H1 (cell line): ENCODE results near the gene ELMO1. TPM values are rescaled to one million over a fixed set of nuclear protein-coding genes. Genes with fewer than 3 reads are reported as not detected.

Source experiments
- CTCF ChIA-PET: fragments of 300-600 bp; sonication (Branson Sonifier 250); formaldehyde crosslinking; loops from one replicate; lab custom pipeline; 2021; ENCODE audit not compliant: partially characterized antibody; lab: Charles Lee
- POLR2A ChIA-PET: fragments of 300-600 bp; sonication (Branson Sonifier 250); formaldehyde crosslinking; loops from one replicate; lab custom pipeline; 2021; ENCODE audit warnings: inconsistent platforms; ENCODE audit not compliant: partially characterized antibody; lab: Charles Lee
- DNase-seq, 2 experiments: peaks; one replicate each; pipeline versions ENCODE4 v3.0.0 to v3.0.0-alpha.2; 2010 to 2022; ENCODE audit warnings: low spot score in 2 of 2, low read depth in 1 of 2, mixed read lengths in 1 of 2
- FAIRE-seq: peaks from 2 replicates; lab custom pipeline; 2011; peaks lifted over from hg19 to GRCh38; lab: Jason Lieb, UNC
- H2AFZ ChIP-seq: 2 replicates; pipeline ENCODE4 v1.8.1; 2012; ENCODE audit warnings: low read length, inconsistent platforms
- H2AK5ac ChIP-seq: 2 replicates; pipeline ENCODE4 v1.6.1; 2013; ENCODE audit warnings: low read depth, low read length
- H2BK120ac ChIP-seq: replicated peaks from 2 replicates; pipeline ENCODE3; 2013; ENCODE audit warnings: low read depth, low read length, inconsistent platforms
- H2BK12ac ChIP-seq: 2 replicates; pipeline ENCODE4 v1.6.1; 2013; ENCODE audit warnings: low read depth, low read length
- H2BK15ac ChIP-seq: 2 replicates; pipeline ENCODE4 v1.6.1; 2013; ENCODE audit warnings: low read length
- H2BK20ac ChIP-seq: 2 replicates; pipeline ENCODE4 v1.6.1; 2013; ENCODE audit warnings: low read length
- H2BK5ac ChIP-seq: 2 replicates; pipeline ENCODE4 v1.6.1; 2013; ENCODE audit warnings: low read depth, low read length
- H3K14ac ChIP-seq: 2 replicates; pipeline ENCODE4 v1.6.1; 2013; ENCODE audit warnings: inconsistent platforms; ENCODE audit not compliant: insufficient read length
- H3K18ac ChIP-seq: 2 replicates; pipeline ENCODE4 v1.6.1; 2013; ENCODE audit warnings: low read length; ENCODE audit errors: extremely low read depth
- H3K23ac ChIP-seq: 2 replicates; pipeline ENCODE4 v1.6.1; 2013; ENCODE audit warnings: inconsistent platforms; ENCODE audit not compliant: insufficient read length
- H3K23me2 ChIP-seq: 2 replicates; pipeline ENCODE4 v1.6.1; 2013; ENCODE audit warnings: low read depth, low read length
- H3K27ac ChIP-seq: 2 replicates; pipeline ENCODE4 v1.6.1; 2011; ENCODE audit warnings: low read depth, low read length, inconsistent platforms
- H3K27me3 ChIP-seq, 4 experiments: replicated peaks in 1 of 4; 1 replicate in 1 of 4; 2 replicates in 3 of 4; pipeline versions ENCODE4 v1.6.1 to v1.8.1; 2011 to 2013; ENCODE audit warnings: low read length in 3 of 4, mild to moderate bottlenecking in 3 of 4, inconsistent platforms in 2 of 4, mixed read lengths in 2 of 4, moderate library complexity in 1 of 4; ENCODE audit not compliant: control insufficient read depth in 3 of 4, insufficient read depth in 3 of 4; ENCODE audit errors: extremely low read depth in 1 of 4
- H3K36me3 ChIP-seq, 4 experiments: 2 replicates each; pipeline versions ENCODE4 v1.6.1 to v1.8.1; 2011 to 2013; ENCODE audit warnings: mild to moderate bottlenecking in 4 of 4, low read length in 3 of 4, moderate library complexity in 2 of 4, control low read depth in 1 of 4, inconsistent platforms in 1 of 4; ENCODE audit not compliant: insufficient read depth in 4 of 4, control insufficient read depth in 2 of 4
- H3K4ac ChIP-seq: replicated peaks from 2 replicates; pipeline ENCODE3; 2013; ENCODE audit warnings: low read length, low read depth, mixed read lengths, inconsistent platforms; ENCODE audit not compliant: insufficient read length
- H3K4me1 ChIP-seq, 4 experiments: replicated peaks in 1 of 4; 1 replicate in 1 of 4; 2 replicates in 3 of 4; pipeline versions ENCODE4 v1.6.1 to v1.8.1; 2011 to 2013; ENCODE audit warnings: low read length in 3 of 4, inconsistent platforms in 2 of 4, mixed read lengths in 1 of 4; ENCODE audit not compliant: insufficient read depth in 4 of 4, control insufficient read depth in 3 of 4
- H3K4me2 ChIP-seq, 2 experiments: 2 replicates each; pipeline versions ENCODE4 v1.6.1 to v1.8.1; 2011 to 2013; ENCODE audit warnings: low read depth in 2 of 2, low read length in 2 of 2, control low read depth in 1 of 2, inconsistent platforms in 1 of 2, mild to moderate bottlenecking in 1 of 2; ENCODE audit not compliant: insufficient read depth in 1 of 2
- H3K4me3 ChIP-seq, 4 experiments: fragments of 200-600, 300-600 bp in 1 of 4; sonication (generic), shearing (Covaris generic), sonication (Bioruptor Twin) in 1 of 4; 2 replicates each; pipeline versions ENCODE4 v1.5.1 to v1.8.1; 2011 to 2016; ENCODE audit warnings: low read length in 4 of 4, low read depth in 3 of 4, control low read depth in 2 of 4, inconsistent platforms in 2 of 4, mild to moderate bottlenecking in 2 of 4, mixed read lengths in 1 of 4, moderate library complexity in 1 of 4; ENCODE audit not compliant: insufficient read depth in 2 of 4; ENCODE audit errors: extremely low read depth in 1 of 4
- H3K56ac ChIP-seq: replicated peaks from 2 replicates; pipeline ENCODE3; 2013; ENCODE audit warnings: low read depth, mild to moderate bottlenecking, mixed read lengths, low read length, inconsistent platforms; ENCODE audit not compliant: insufficient read length
- H3K79me1 ChIP-seq: 2 replicates; pipeline ENCODE4 v1.6.1; 2013; ENCODE audit warnings: low read depth, low read length, control low read depth
- H3K79me2 ChIP-seq, 2 experiments: 2 replicates each; pipeline versions ENCODE4 v1.6.1 to v1.8.1; 2012 to 2013; ENCODE audit warnings: low read length in 2 of 2, mild to moderate bottlenecking in 2 of 2, inconsistent platforms in 1 of 2; ENCODE audit not compliant: insufficient read depth in 2 of 2, control insufficient read depth in 1 of 2
- H3K9ac ChIP-seq, 4 experiments: replicated peaks in 1 of 4; 1 replicate in 1 of 4; 2 replicates in 3 of 4; pipeline versions ENCODE4 v1.6.1 to v1.8.1; 2011 to 2013; ENCODE audit warnings: low read depth in 3 of 4, low read length in 3 of 4, control low read depth in 2 of 4, mild to moderate bottlenecking in 2 of 4, moderate library complexity in 2 of 4, inconsistent platforms in 1 of 4; ENCODE audit errors: extremely low read depth in 1 of 4
- H3K9me3 ChIP-seq, 2 experiments: 2 replicates each; pipeline versions ENCODE4 v1.6.1 to v1.8.1; 2012 to 2013; ENCODE audit warnings: mild to moderate bottlenecking in 2 of 2, moderate library complexity in 2 of 2, control low read depth in 1 of 2, inconsistent platforms in 1 of 2, low read depth in 1 of 2, low read length in 1 of 2, mixed read lengths in 1 of 2; ENCODE audit not compliant: insufficient read depth in 2 of 2
- H4K20me1 ChIP-seq, 2 experiments: replicated peaks in 1 of 2; 2 replicates each; pipeline versions ENCODE3 to v1.8.1; 2011 to 2013; ENCODE audit warnings: inconsistent platforms in 2 of 2, low read length in 2 of 2, mild to moderate bottlenecking in 1 of 2; ENCODE audit not compliant: insufficient read depth in 2 of 2, control insufficient read depth in 1 of 2
- H4K5ac ChIP-seq: 2 replicates; pipeline ENCODE4 v1.6.1; 2013; ENCODE audit warnings: low read length, low read depth, mixed read lengths, inconsistent platforms; ENCODE audit not compliant: insufficient read length
- H4K8ac ChIP-seq: 2 replicates; pipeline ENCODE4 v1.8.0; 2013; ENCODE audit warnings: mild to moderate bottlenecking, moderate library complexity, low read length, inconsistent platforms; ENCODE audit not compliant: insufficient read depth; ENCODE audit errors: extremely low read depth
- H4K91ac ChIP-seq: replicated peaks from 2 replicates; pipeline ENCODE3; 2013; ENCODE audit warnings: low read length, mixed read lengths, inconsistent platforms; ENCODE audit not compliant: insufficient read length
- ATF3 ChIP-seq: IDR thresholded peaks from 2 replicates; pipeline ENCODE4 v1.6.1; 2011; ENCODE audit warnings: low read depth, mild to moderate bottlenecking, low read length; ENCODE audit not compliant: insufficient read depth
- KDM5A ChIP-seq: fragments of 200-600 bp; IDR thresholded peaks from 2 replicates; pipeline ENCODE4 v1.7.1; 2012; ENCODE audit warnings: mild to moderate bottlenecking, low read length, inconsistent platforms, mixed read lengths
- SIRT6 ChIP-seq: IDR thresholded peaks from one replicate; pipeline ENCODE4 v1.7.1; 2012; ENCODE audit warnings: low read length, inconsistent platforms
- WGBS, 2 experiments: shearing (Covaris generic) in 1 of 2; methylation state at CpG; one replicate each; pipeline versions ENCODE4 v1.1.6 to v1.1.7; 2013 to 2015; ENCODE audit warnings: low lambda C conversion rate in 2 of 2, mixed read lengths in 2 of 2, inconsistent platforms in 1 of 2, low coverage in 1 of 2, missing lambda C conversion rate in 1 of 2; ENCODE audit not compliant: insufficient replicate concordance in 2 of 2, insufficient coverage in 1 of 2, insufficient read length in 1 of 2; ENCODE audit errors: extremely low coverage in 1 of 2, missing lambda C conversion rate in 1 of 2; 5-methylcytosine and 5-hydroxymethylcytosine counted together
- polyA plus RNA-seq, 7 experiments: library from polyadenylated mRNA; depleted of rRNA in 3 of 7; stranded (reverse) in 5 of 7; unstranded in 2 of 7; fragments of >200 nt in 5 of 7; fragments of 200-250 nt in 2 of 7; gene quantifications; 1 replicate in 5 of 7; 2 replicates in 1 of 7; 4 replicates in 1 of 7; pipeline versions ENCODE4 v1.2.1 to v1.2.3, GENCODE V29; 2011 to 2013; ENCODE audit warnings: missing spikeins in 2 of 7, mixed read lengths in 2 of 7
- total RNA-seq: library from RNA; stranded (reverse); fragmentation: NEBNext Ultra II Directional; extraction: Animal tissue kit (Norgen Biotek cat#: 25700); gene quantifications from 2 replicates; pipeline ENCODE4 v1.2.1, GENCODE V29; 2021

The ELMO1 gene
- total and polyA plus RNA-seq, 2 of the 8 experiments (the other 6 are each of a cell fraction or from before 2014, with no cell fraction given) = 18.4 to 21.0 TPM

GRCh38 chr7:36925207-36925606 lies 523.5 kb downstream of the ELMO1 start:
- no peaks in the 10 kb centered on the region for H3K79me1 ChIP-seq
- TF ChIP-seq KDM5A (no peak), ATF3 (no peak), SIRT6 (no peak)
- no peak overlapping the region for H2BK15ac ChIP-seq
- no peak overlapping the region for H2BK12ac ChIP-seq
- no peak overlapping the region for H2BK20ac ChIP-seq
- no peak overlapping the region for H3K23ac ChIP-seq
- H3K4me2 ChIP-seq = no peak overlapping the region
- no peak overlapping the region for H4K8ac ChIP-seq
- ChIA-PET CTCF (interaction anchor here (0.6 to 1.7 kb wide), 2 partner anchors 9 to 14 kb away, joined by 3 to 4 read pairs; no protein-coding TSS in a partner anchor), POLR2A (no interaction called here)
- H3K9me3 ChIP-seq = no peaks in the 10 kb centered on the region
- H3K79me2 ChIP-seq = no peaks in the 10 kb centered on the region
- no peak overlapping the region for H2BK120ac ChIP-seq
- no peak overlapping the region for H3K9ac ChIP-seq
- DNase-seq (no peak), FAIRE-seq (no peak)
- H3K4me3 ChIP-seq = no peak overlapping the region
- H3K27ac ChIP-seq = no peak overlapping the region
- no peaks in the 10 kb centered on the region for H4K20me1 ChIP-seq
- 93% methylated on average over 5 of the region's 5 CpGs; no CpG with 5 or more reads in 1 of the 2 experiments for WGBS, 2 experiments
- no peak overlapping the region for H4K5ac ChIP-seq
- no peaks in the 10 kb centered on the region for H3K23me2 ChIP-seq
- no peaks in the 10 kb centered on the region for H3K4me1 ChIP-seq
- no peaks in the 10 kb centered on the region for H3K27me3 ChIP-seq
- H2AFZ ChIP-seq = no peak overlapping the region
- no peak overlapping the region for H3K14ac ChIP-seq
- H3K4ac ChIP-seq = no peak overlapping the region
- H4K91ac ChIP-seq = no peak overlapping the region
- no peak overlapping the region for H3K56ac ChIP-seq
- H2AK5ac ChIP-seq = no peak overlapping the region
- no peaks in the 10 kb centered on the region for H3K36me3 ChIP-seq
- no peak overlapping the region for H3K18ac ChIP-seq
- no peak overlapping the region for H2BK5ac ChIP-seq
